ENCODE data around the gene PLG.
"Not testable (repeated sequence)": the region's sequence is repeated elsewhere in the genome, so short reads cannot be mapped to it uniquely, and the experiment has no call there.

The PLG gene

GRCh38 chr6:160750276-160750689 is 48.2 kb downstream of the PLG start:
- TF ChIP-seq, protein P1, sequence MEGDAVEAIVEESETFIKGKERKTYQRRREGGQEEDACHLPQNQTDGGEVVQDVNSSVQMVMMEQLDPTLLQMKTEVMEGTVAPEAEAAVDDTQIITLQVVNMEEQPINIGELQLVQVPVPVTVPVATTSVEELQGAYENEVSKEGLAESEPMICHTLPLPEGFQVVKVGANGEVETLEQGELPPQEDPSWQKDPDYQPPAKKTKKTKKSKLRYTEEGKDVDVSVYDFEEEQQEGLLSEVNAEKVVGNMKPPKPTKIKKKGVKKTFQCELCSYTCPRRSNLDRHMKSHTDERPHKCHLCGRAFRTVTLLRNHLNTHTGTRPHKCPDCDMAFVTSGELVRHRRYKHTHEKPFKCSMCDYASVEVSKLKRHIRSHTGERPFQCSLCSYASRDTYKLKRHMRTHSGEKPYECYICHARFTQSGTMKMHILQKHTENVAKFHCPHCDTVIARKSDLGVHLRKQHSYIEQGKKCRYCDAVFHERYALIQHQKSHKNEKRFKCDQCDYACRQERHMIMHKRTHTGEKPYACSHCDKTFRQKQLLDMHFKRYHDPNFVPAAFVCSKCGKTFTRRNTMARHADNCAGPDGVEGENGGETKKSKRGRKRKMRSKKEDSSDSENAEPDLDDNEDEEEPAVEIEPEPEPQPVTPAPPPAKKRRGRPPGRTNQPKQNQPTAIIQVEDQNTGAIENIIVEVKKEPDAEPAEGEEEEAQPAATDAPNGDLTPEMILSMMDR (IDR thresholded peaks at IDR 0.05; ENCODE audit: low read depth, low read length, missing control alignments) = peak; percentile 91
- DNase-seq (ENCODE audit: low read depth) = no peak
- no peak overlapping the region for H3K4me3 ChIP-seq (ENCODE audit: low read depth, low read length)

- H3K4me3 ChIP-seq (ENCODE audit: low read depth, low read length); DNase-seq (ENCODE audit: low read depth): not testable (repeated sequence)
Observed at GRCh38 chr6:160753211-160753610, 51.2 kb downstream of the PLG start.

- TF ChIP-seq, protein P1 (IDR thresholded peaks at IDR 0.05; ENCODE audit: low read depth, low read length, missing control alignments) = no peak
- no peak overlapping the region for H3K4me3 ChIP-seq (ENCODE audit: low read depth, low read length)
Observed at GRCh38 chr6:160755165-160755564, 53.1 kb downstream of the PLG start.

DNA sequence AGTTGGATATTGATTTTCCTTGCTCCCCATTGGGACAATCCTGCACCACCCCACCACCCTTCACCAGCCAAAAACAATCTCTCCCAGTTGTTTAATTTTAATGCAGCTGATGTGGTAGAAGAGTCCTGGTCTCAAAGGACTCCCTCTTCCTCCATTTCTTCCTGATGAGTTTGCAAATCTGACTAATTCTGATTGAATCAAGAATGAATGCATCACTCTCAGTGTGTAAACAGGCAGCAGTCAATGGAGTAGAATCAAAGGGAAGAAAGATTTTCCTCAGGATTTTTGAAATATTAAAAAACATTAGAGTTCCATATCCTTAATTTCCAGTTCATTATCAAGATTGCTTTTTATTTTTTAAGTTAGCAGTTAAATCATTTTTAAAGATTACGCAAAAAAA is 54.0 kb downstream of the PLG start:
- DNase-seq (ENCODE audit: low read depth) = no peak
- TF ChIP-seq, protein P1 (IDR thresholded peaks at IDR 0.05; ENCODE audit: low read depth, low read length, missing control alignments) = no peak
- no peak overlapping the region for H3K4me3 ChIP-seq (ENCODE audit: low read depth, low read length)

More at GRCh38 chr6:160755165-160755564, 53.1 kb downstream of the PLG start:
- no peak for DNase-seq (ENCODE audit: low read depth)

DNA sequence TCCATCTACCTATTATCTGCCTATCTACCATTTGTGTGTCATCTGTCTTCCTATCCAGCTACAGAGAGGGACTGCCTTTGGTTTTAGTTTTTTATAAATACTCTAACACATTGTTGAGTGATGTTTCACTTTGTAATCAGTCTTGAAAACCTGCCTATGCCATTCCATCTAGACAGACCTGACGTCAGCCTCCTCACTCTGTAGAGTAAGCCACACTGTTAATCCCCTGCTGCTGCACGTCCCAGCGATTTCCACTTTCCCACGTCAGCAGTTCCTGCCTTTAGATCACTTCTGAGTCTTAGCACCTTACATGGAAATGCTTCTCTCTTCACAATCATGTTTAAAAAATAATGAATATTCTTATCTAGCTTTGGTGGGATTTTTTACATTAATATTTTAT is 54.8 kb downstream of the PLG start:
- no peak overlapping the region for H3K4me3 ChIP-seq (ENCODE audit: low read depth, low read length)
- no peak for DNase-seq (ENCODE audit: low read depth)
- TF ChIP-seq, protein P1 (IDR thresholded peaks at IDR 0.05; ENCODE audit: low read depth, low read length, missing control alignments) = no peak

GRCh38 chr6:160764847-160765246 is 62.8 kb downstream of the PLG start:
- no peak overlapping the region for H3K4me3 ChIP-seq (ENCODE audit: low read depth, low read length)
- no peak for DNase-seq (ENCODE audit: low read depth)
- TF ChIP-seq, protein P1 (IDR thresholded peaks at IDR 0.05; ENCODE audit: low read depth, low read length, missing control alignments) = no peak

DNA sequence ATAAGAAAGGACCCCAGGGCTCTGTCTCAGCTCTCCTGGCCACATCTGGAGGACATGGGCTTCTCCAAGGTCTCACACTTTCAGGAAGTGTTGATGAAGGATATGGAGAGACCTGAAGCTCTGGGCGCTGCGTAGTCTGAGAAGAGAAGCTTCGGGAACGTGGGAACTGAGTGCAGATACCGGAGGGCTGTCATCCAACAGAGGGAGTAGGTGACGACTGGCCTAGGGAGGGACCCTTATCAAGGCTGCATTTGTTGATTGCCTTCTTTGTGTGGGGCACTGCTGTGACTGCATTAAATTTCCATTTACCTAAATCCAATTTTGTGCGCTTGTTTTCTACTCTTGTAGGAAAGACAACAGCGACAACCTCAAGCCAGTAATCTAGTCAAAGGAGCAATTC is 63.4 kb downstream of the PLG start:
- TF ChIP-seq, protein P1 (IDR thresholded peaks at IDR 0.05; ENCODE audit: low read depth, low read length, missing control alignments) = no peak
- no peak overlapping the region for H3K4me3 ChIP-seq (ENCODE audit: low read depth, low read length)
- DNase-seq (ENCODE audit: low read depth) = no peak

GRCh38 chr6:160766657-160766988 is 64.6 kb downstream of the PLG start:
- no peak for DNase-seq (ENCODE audit: low read depth)
- TF ChIP-seq, protein P1 (IDR thresholded peaks at IDR 0.05; ENCODE audit: low read depth, low read length, missing control alignments) = no peak
- peak overlapping the region; percentile 61 for H3K4me3 ChIP-seq (ENCODE audit: low read depth, low read length)
